ENCODE results near the gene EIF3F. TPM values are rescaled to one million over a fixed set of nuclear protein-coding genes. Genes with fewer than 3 reads are reported as not detected.

The EIF3F gene
- 100 to 1,000 TPM; 132 to 345 (median 190) TPM for total RNA-seq

DNA sequence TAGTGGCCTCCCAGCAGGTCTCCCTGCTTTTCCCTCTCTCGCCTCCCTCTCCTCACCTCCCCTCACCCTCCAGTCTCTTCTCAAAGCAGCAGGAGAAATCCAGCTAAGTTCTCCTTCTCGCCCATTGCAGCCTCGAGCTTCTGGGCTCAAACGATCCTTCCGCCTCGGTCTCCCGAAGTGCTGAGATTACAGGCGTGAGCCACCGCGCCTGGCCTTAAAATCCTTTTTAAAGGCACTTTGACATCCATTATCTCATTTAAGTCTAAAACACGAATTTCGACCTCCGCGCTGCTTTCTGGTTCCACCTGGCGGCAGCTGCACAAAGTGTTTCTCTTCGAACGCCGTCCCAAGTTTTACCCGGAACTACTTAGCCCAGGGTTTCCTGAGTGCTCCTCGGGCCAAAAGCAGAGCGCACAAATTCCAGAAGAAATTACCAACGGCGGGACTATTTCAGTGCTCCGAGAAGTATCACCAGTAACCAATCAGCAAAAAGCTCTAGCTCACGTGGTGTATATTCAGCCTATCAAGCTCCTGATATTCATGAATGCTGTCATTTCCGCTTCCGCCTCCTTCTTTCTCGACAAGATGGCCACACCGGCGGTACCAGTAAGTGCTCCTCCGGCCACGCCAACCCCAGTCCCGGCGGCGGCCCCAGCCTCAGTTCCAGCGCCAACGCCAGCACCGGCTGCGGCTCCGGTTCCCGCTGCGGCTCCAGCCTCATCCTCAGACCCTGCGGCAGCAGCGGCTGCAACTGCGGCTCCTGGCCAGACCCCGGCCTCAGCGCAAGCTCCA is at the start of gene EIF3F:
EIF3F (plus strand) TSS at position 570 of the 792 bp plus-strand sequence; CDS start at position 586, 16 bp downstream.
- Histone ChIP-seq H3K36me3 (peaks cover 0 to 13% (median 0%) of the 10 kb centered on the region in 3 donors), H3K4me3 (peak within 1 kb of the TSS; percentile 77 to 92 (median 91)), H3K27ac (peak within 1 kb of the TSS; percentile 64 to 78 (median 76)), H3K9me3 (no peaks in the 10 kb centered on the region), H3K27me3 (no peaks in the 10 kb centered on the region), H3K4me1 (peaks cover 0 to 22% (median 8%) of the 10 kb centered on the region in 4 donors)
- peak in 1 of 2 donors; percentile 34 for TF ChIP-seq POLR2A (IDR thresholded peaks at IDR 0.05)
- TF ChIP-seq, protein P1, sequence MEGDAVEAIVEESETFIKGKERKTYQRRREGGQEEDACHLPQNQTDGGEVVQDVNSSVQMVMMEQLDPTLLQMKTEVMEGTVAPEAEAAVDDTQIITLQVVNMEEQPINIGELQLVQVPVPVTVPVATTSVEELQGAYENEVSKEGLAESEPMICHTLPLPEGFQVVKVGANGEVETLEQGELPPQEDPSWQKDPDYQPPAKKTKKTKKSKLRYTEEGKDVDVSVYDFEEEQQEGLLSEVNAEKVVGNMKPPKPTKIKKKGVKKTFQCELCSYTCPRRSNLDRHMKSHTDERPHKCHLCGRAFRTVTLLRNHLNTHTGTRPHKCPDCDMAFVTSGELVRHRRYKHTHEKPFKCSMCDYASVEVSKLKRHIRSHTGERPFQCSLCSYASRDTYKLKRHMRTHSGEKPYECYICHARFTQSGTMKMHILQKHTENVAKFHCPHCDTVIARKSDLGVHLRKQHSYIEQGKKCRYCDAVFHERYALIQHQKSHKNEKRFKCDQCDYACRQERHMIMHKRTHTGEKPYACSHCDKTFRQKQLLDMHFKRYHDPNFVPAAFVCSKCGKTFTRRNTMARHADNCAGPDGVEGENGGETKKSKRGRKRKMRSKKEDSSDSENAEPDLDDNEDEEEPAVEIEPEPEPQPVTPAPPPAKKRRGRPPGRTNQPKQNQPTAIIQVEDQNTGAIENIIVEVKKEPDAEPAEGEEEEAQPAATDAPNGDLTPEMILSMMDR (IDR thresholded peaks at IDR 0.05) = peak; percentile 77 to 97 (median 88)
- DNase-seq = peak; percentile 88 to 95 (median 93)

- Histone ChIP-seq H3K27me3 (no peaks in the 10 kb centered on the region), H3K36me3 (no peaks in the 10 kb centered on the region), H3K4me1 (no peaks in the 10 kb centered on the region), H3K4me3 (no peak overlapping the region), H3K27ac (no peak overlapping the region), H3K9me3 (peaks cover 0 to 7% (median 0%) of the 10 kb centered on the region in 4 donors)
- DNase-seq = no peak
- TF ChIP-seq POLR2A (IDR thresholded peaks at IDR 0.05) = no peak
- TF ChIP-seq, protein P1 (IDR thresholded peaks at IDR 0.05) = no peak
Observed at GRCh38 chr11:7941146-7941545, 46.0 kb upstream of the EIF3F start.

DNA sequence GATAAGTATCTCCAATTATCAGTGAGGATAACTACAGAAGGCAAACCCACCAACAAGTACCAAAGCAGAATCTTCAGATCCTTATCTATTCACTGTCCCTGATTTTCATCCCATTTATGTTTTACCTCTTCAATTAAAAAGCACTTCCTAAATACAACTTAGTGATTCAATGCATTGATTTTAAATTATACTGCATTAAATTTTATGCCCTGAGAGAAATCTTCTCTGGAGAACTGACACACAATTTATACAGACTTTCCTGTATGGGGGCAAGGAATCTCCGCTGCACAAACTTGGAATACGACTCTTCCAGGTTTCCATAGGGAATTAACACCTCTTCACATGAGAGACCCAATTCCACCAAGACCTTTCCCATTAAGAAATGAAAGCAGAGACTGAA is 45.5 kb upstream of the EIF3F start, which contains the start of gene OR10A3:
OR10A3 (minus strand) TSS at position 101 of the 400 bp plus-strand sequence. CDS start 2,188 bp downstream, outside the sequence.
- no peaks in the 10 kb centered on the region for H3K27me3 ChIP-seq
- H3K4me1 ChIP-seq = no peaks in the 10 kb centered on the region
- peaks cover 0 to 7% (median 0%) of the 10 kb centered on the region in 4 donors for H3K9me3 ChIP-seq
- H3K36me3 ChIP-seq = no peaks in the 10 kb centered on the region
- H3K4me3 ChIP-seq = no peak within 1 kb of the TSS
- DNase-seq = no peak
- TF ChIP-seq POLR2A (IDR thresholded peaks at IDR 0.05) = no peak
- TF ChIP-seq, protein P1 (IDR thresholded peaks at IDR 0.05) = no peak
- no peak within 1 kb of the TSS for H3K27ac ChIP-seq

- Histone ChIP-seq H3K27ac (no peak overlapping the region), H3K9me3 (peaks cover 0 to 7% (median 0%) of the 10 kb centered on the region in 4 donors), H3K4me3 (no peak overlapping the region), H3K4me1 (no peaks in the 10 kb centered on the region), H3K36me3 (no peaks in the 10 kb centered on the region), H3K27me3 (no peaks in the 10 kb centered on the region)
- TF ChIP-seq POLR2A (IDR thresholded peaks at IDR 0.05) = no peak
- TF ChIP-seq, protein P1 (IDR thresholded peaks at IDR 0.05) = no peak
- no peak for DNase-seq
Observed at GRCh38 chr11:7944123-7944522, 43.0 kb upstream of the EIF3F start.

DNA sequence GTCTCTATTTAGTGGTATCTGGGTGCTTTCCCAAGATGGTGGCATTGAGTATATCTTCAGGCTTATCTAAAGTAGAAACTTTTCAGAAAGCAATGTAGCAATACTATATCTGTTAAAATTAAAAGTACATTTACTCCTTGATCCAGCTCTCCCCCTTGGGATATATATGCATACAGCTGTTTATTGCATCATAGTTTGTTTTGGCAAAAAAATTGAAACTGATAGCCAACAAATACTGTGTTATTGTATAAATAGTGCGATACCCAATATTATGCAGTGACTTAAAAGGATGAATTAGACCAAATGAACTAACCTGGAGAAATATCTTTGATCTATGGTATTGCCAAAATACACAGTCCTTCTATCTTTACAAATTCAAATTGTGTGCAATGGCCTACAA is 37.2 kb upstream of the EIF3F start:
- H3K36me3 ChIP-seq = no peaks in the 10 kb centered on the region
- H3K27ac ChIP-seq = no peak overlapping the region
- no peaks in the 10 kb centered on the region for H3K27me3 ChIP-seq
- no peak overlapping the region for H3K4me3 ChIP-seq
- no peak for TF ChIP-seq POLR2A (IDR thresholded peaks at IDR 0.05)
- TF ChIP-seq, protein P1 (IDR thresholded peaks at IDR 0.05) = no peak
- H3K9me3 ChIP-seq = no peaks in the 10 kb centered on the region
- DNase-seq = no peak
- H3K4me1 ChIP-seq = no peaks in the 10 kb centered on the region

Measured in Peyer's patch (tissue), 4 donors.